SU-DHL-6 (cell line): Measurements from ENCODE around the gene CALM3.

Experiments used
- EZH2phosphoT487 ChIP-seq: fragments of 200-600 bp; sonication (generic), shearing (Covaris generic); conservative IDR thresholded peaks from 2 replicates; pipeline ENCODE4 v1.6.1; 2018; ENCODE audit warnings: mild to moderate bottlenecking, antibody characterized with exemption, low read length, moderate library complexity, mixed read lengths
- TF ChIP-seq, protein P1 (sequence below): fragments of 200-600 bp; sonication (generic); IDR thresholded peaks from one replicate; pipeline ENCODE4 v1.5.1; 2017; ENCODE audit warnings: antibody characterized with exemption, mild to moderate bottlenecking, low read length, moderate library complexity; ENCODE audit not compliant: insufficient read depth, poor library complexity, severe bottlenecking

DNA sequence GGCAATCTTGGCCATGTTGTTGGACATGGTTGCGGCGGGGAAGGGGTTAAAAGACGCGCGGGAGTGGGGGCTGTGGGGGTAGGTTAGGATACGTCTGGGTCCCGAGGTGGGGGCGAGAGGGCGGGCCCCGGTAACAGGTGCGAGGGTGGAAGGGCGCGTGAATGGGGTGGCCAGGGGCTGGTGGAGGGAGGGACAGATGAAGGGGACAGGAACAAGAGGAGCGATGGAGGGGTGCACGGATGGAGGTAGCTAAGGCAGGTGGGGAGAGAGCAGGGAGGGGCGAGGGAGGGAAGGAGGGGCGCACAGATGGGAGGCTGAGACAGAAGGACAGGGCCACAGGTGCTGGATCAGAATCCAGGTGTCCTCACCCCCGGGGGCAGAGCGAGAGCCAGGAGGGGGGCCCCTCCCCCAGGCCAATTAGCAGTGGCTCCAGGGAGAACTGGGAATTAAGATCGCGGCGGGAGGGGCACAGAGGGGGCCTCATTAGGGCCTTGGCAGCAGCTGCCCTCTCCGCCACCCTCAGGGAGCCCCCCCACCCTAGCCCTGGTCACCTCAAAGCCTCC, 33.6 kb downstream of the CALM3 start:
- TF ChIP-seq, protein P1, sequence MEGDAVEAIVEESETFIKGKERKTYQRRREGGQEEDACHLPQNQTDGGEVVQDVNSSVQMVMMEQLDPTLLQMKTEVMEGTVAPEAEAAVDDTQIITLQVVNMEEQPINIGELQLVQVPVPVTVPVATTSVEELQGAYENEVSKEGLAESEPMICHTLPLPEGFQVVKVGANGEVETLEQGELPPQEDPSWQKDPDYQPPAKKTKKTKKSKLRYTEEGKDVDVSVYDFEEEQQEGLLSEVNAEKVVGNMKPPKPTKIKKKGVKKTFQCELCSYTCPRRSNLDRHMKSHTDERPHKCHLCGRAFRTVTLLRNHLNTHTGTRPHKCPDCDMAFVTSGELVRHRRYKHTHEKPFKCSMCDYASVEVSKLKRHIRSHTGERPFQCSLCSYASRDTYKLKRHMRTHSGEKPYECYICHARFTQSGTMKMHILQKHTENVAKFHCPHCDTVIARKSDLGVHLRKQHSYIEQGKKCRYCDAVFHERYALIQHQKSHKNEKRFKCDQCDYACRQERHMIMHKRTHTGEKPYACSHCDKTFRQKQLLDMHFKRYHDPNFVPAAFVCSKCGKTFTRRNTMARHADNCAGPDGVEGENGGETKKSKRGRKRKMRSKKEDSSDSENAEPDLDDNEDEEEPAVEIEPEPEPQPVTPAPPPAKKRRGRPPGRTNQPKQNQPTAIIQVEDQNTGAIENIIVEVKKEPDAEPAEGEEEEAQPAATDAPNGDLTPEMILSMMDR = no peak
- no peak for TF ChIP-seq EZH2phosphoT487
